ENCODE measurements around the gene SKAP2. TPM values are rescaled to one million over a fixed set of nuclear protein-coding genes. Genes with fewer than 3 reads are reported as not detected.

Gene SKAP2
- total and polyA plus RNA-seq, 10 of the 15 experiments (the other 5 are each of a cell fraction or from before 2014, with no cell fraction given), result 10.9 to 40.6 (median 23.5) TPM

- ChIA-PET CTCF (no interaction called here), RAD21 (ENCODE audit: unreplicated experiment) (no interaction called here), SMC1A (ENCODE audit: uncharacterized antibody, unreplicated experiment) (no interaction called here), POLR2A (no interaction called here)
- BruUV-seq (replicated peaks), result no TSS peak
- Histone ChIP-seq H3K9ac (ENCODE audit: control insufficient read depth, insufficient read depth, low read length) (no peak overlapping the region), H4K20me1 (ENCODE audit: control insufficient read depth, insufficient read depth) (no peaks in the 10 kb centered on the region; the same call in 1 of the 2 replicates), H3K4me3 (no peak overlapping the region), H3K36me3 (ENCODE audit: control insufficient read depth in 2 of 2, insufficient read depth in 2 of 2, low read length in 1 of 2) (no peaks in the 10 kb centered on the region), H3K79me2 (ENCODE audit: control insufficient read depth, insufficient read depth, low read length) (no peaks in the 10 kb centered on the region), H3K4me1 (ENCODE audit: control insufficient read depth, insufficient read depth, low read length) (no peaks in the 10 kb centered on the region), H3K9me3 (replicated peaks; ENCODE audit: control insufficient read depth, insufficient read depth, low read length) (no peaks in the 10 kb centered on the region), H3K27me3 (replicated peaks in 1 of 2; ENCODE audit: control insufficient read depth in 2 of 2, insufficient read depth in 2 of 2, low read length in 1 of 2) (no peaks in the 10 kb centered on the region), H3K4me2 (ENCODE audit: control insufficient read depth, insufficient read depth) (no peak overlapping the region), H2AFZ (ENCODE audit: control insufficient read depth, low read depth, low read length) (no peak overlapping the region), H3K27ac (ENCODE audit: control insufficient read depth, insufficient read depth) (no peak overlapping the region)
- TF ChIP-seq ELK1 (IDR thresholded peaks at IDR 0.05; ENCODE audit: low read depth, low read length), result no peak
- TF ChIP-seq, protein P1, sequence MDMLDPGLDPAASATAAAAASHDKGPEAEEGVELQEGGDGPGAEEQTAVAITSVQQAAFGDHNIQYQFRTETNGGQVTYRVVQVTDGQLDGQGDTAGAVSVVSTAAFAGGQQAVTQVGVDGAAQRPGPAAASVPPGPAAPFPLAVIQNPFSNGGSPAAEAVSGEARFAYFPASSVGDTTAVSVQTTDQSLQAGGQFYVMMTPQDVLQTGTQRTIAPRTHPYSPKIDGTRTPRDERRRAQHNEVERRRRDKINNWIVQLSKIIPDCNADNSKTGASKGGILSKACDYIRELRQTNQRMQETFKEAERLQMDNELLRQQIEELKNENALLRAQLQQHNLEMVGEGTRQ (IDR thresholded peaks at IDR 0.05; ENCODE audit: borderline replicate concordance, low read depth, low read length), result no peak
- in situ Hi-C loops (cut with MboI), result no loop called here
- WGBS (ENCODE audit: insufficient coverage, insufficient replicate concordance, low lambda C conversion rate, missing lambda C conversion rate), result 42% methylated on average over 4 of the region's 4 CpGs
- no peak for DNase-seq (ENCODE audit: low read depth, low spot score)
- intact Hi-C loops (cut with micrococcal nuclease; ENCODE audit: unreplicated experiment), result no loop called here
- FAIRE-seq, result no peak
- ATAC-seq, result no peak
Measured at GRCh38 chr7:26619348-26619984, 244.9 kb downstream of the SKAP2 start.

- no peak for FAIRE-seq
- intact Hi-C loops (cut with micrococcal nuclease; ENCODE audit: unreplicated experiment) (no loop called here), in situ Hi-C loops (cut with MboI) (no loop called here)
- ChIA-PET POLR2A (no interaction called here), CTCF (no interaction called here), RAD21 (ENCODE audit: unreplicated experiment) (no interaction called here), SMC1A (ENCODE audit: uncharacterized antibody, unreplicated experiment) (interaction anchor here (0.6 kb wide), 1 partner anchor 411 kb away, joined by 3 read pairs; no protein-coding TSS in a partner anchor)
- H3K4me2 ChIP-seq (ENCODE audit: control insufficient read depth, insufficient read depth), result no peak overlapping the region
- no peak overlapping the region for H2AFZ ChIP-seq (ENCODE audit: control insufficient read depth, low read depth, low read length)
- H3K9me3 ChIP-seq (replicated peaks; ENCODE audit: control insufficient read depth, insufficient read depth, low read length), result no peaks in the 10 kb centered on the region
- no TSS peak for BruUV-seq (replicated peaks)
- no peaks in the 10 kb centered on the region for H3K27me3 ChIP-seq (replicated peaks in 1 of 2; ENCODE audit: control insufficient read depth in 2 of 2, insufficient read depth in 2 of 2, low read length in 1 of 2)
- H3K4me1 ChIP-seq (ENCODE audit: control insufficient read depth, insufficient read depth, low read length), result no peaks in the 10 kb centered on the region
- H3K9ac ChIP-seq (ENCODE audit: control insufficient read depth, insufficient read depth, low read length), result no peak overlapping the region
- no peak for ATAC-seq
- DNase-seq (ENCODE audit: low read depth, low spot score), result no peak
- WGBS (ENCODE audit: insufficient coverage, insufficient replicate concordance, low lambda C conversion rate, missing lambda C conversion rate), result 51% methylated on average over 7 of the region's 8 CpGs
- H3K79me2 ChIP-seq (ENCODE audit: control insufficient read depth, insufficient read depth, low read length), result no peaks in the 10 kb centered on the region
- no peaks in the 10 kb centered on the region for H3K36me3 ChIP-seq (ENCODE audit: control insufficient read depth in 2 of 2, insufficient read depth in 2 of 2, low read length in 1 of 2)
- H3K4me3 ChIP-seq, result no peak overlapping the region
- H4K20me1 ChIP-seq (ENCODE audit: control insufficient read depth, insufficient read depth), result no peaks in the 10 kb centered on the region; the same call in 1 of the 2 replicates
- no peak overlapping the region for H3K27ac ChIP-seq (ENCODE audit: control insufficient read depth, insufficient read depth)
- no peak for TF ChIP-seq CREM (IDR thresholded peaks at IDR 0.05; ENCODE audit: low read depth)
- TF ChIP-seq REST (IDR thresholded peaks at IDR 0.05; ENCODE audit: low read depth, low read length), result no peak
- TF ChIP-seq, protein P2, sequence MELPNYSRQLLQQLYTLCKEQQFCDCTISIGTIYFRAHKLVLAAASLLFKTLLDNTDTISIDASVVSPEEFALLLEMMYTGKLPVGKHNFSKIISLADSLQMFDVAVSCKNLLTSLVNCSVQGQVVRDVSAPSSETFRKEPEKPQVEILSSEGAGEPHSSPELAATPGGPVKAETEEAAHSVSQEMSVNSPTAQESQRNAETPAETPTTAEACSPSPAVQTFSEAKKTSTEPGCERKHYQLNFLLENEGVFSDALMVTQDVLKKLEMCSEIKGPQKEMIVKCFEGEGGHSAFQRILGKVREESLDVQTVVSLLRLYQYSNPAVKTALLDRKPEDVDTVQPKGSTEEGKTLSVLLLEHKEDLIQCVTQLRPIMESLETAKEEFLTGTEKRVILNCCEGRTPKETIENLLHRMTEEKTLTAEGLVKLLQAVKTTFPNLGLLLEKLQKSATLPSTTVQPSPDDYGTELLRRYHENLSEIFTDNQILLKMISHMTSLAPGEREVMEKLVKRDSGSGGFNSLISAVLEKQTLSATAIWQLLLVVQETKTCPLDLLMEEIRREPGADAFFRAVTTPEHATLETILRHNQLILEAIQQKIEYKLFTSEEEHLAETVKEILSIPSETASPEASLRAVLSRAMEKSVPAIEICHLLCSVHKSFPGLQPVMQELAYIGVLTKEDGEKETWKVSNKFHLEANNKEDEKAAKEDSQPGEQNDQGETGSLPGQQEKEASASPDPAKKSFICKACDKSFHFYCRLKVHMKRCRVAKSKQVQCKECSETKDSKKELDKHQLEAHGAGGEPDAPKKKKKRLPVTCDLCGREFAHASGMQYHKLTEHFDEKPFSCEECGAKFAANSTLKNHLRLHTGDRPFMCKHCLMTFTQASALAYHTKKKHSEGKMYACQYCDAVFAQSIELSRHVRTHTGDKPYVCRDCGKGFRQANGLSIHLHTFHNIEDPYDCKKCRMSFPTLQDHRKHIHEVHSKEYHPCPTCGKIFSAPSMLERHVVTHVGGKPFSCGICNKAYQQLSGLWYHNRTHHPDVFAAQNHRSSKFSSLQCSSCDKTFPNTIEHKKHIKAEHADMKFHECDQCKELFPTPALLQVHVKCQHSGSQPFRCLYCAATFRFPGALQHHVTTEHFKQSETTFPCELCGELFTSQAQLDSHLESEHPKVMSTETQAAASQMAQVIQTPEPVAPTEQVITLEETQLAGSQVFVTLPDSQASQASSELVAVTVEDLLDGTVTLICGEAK (IDR thresholded peaks at IDR 0.05; ENCODE audit: borderline replicate concordance), result no peak
- TF ChIP-seq HDAC2 (IDR thresholded peaks at IDR 0.05), result no peak
Measured at GRCh38 chr7:26618898-26619297, 245.5 kb downstream of the SKAP2 start.

All from GM12878 (cell line).